Measurements from ENCODE around the gene CFAP77. TPM values are rescaled to one million over a fixed set of nuclear protein-coding genes. Genes with fewer than 3 reads are reported as not detected.

The CFAP77 gene
- total RNA-seq, 2 experiments from 2014 or later, result not detected

GRCh38 chr9:132406554-132407122 is 3.4 kb upstream of the CFAP77 start, which contains the start of gene TTF1:
TSS of gene TTF1 (minus strand) at chr9:132406840. CDS start at chr9:132402821, 4,019 bp downstream.
- Mint-ChIP-seq H3K4me3 (peak within 1 kb of the TSS; percentile 89), H3K4me1 (ENCODE audit: low read depth) (peaks cover 63% of the 10 kb centered on the region), H3K27ac (peak within 1 kb of the TSS; percentile 83), H3K27me3 (peaks cover 16% of the 10 kb centered on the region), H3K36me3 (ENCODE audit: low read depth) (peaks cover 32% of the 10 kb centered on the region), H3K9me3 (no peaks in the 10 kb centered on the region)
- H3K9me3 ChIP-seq (ENCODE audit: control insufficient read depth in 1 of 2, insufficient read depth in 1 of 2, low read length in 2 of 2), result no peaks in the 10 kb centered on the region
- peaks cover 18% of the 10 kb centered on the region for H3K36me3 ChIP-seq (ENCODE audit: insufficient read depth, low read length)
- POLR2A ChIA-PET, result interaction anchor here (0.9 to 1.0 kb wide), 2 partner anchors 56 to 263 kb away, joined by 3 to 5 read pairs; partner anchors contain the start of genes DDX31 and GTF3C4
- H3K4me3 ChIP-seq (ENCODE audit: low read length), result peak within 1 kb of the TSS; percentile 72
- H3K27me3 ChIP-seq (ENCODE audit: control insufficient read depth in 1 of 2, insufficient read depth in 2 of 2, low read length in 2 of 2), result peaks cover 12 to 13% of the 10 kb centered on the region in 2 experiments
- intact Hi-C loops (cut with DNase I, micrococcal nuclease), result loop anchor here (1.0 to 10.0 kb wide), 8 partner anchors 51 to 1282 kb away; partner anchors contain the start of genes GTF3C4 (in 1 of the 2), MED22 (in 1 of the 2), MED27 (in 1 of the 2) and NUP214 (in 1 of the 2)
- H3K4me1 ChIP-seq (ENCODE audit: insufficient read depth, low read length), result peaks cover 59% of the 10 kb centered on the region
- CTCF ChIA-PET, result no interaction called here
- ATAC-seq (ENCODE audit: poor library complexity), result peak; percentile 76
- peak within 1 kb of the TSS; percentile 48 to 60 for H3K27ac ChIP-seq (ENCODE audit: low read depth in 1 of 2, low read length in 2 of 2)
- peak; percentile 86 to 97 (median 94) for DNase-seq
- TF ChIP-seq CTCF (IDR thresholded peaks at IDR 0.05), result no peak

- Histone ChIP-seq H3K4me3 (ENCODE audit: low read length) (no peak overlapping the region), H3K27me3 (ENCODE audit: control insufficient read depth in 1 of 2, insufficient read depth in 2 of 2, low read length in 2 of 2) (peaks cover 17 to 19% of the 10 kb centered on the region in 2 experiments), H3K9me3 (ENCODE audit: control insufficient read depth in 1 of 2, insufficient read depth in 1 of 2, low read length in 2 of 2) (no peaks in the 10 kb centered on the region), H3K27ac (ENCODE audit: low read depth in 1 of 2, low read length in 2 of 2) (peak overlapping the region in 1 of 2 donors; percentile 60), H3K4me1 (ENCODE audit: insufficient read depth, low read length) (peaks cover 63% of the 10 kb centered on the region), H3K36me3 (ENCODE audit: insufficient read depth, low read length) (peaks cover 13% of the 10 kb centered on the region)
- H3K27ac Mint-ChIP-seq, result peak overlapping the region; percentile 83
- ChIA-PET POLR2A (interaction anchor here (1.0 kb wide), 1 partner anchor 57 kb away, joined by 5 read pairs; no protein-coding TSS in a partner anchor), CTCF (no interaction called here)
- peaks cover 62% of the 10 kb centered on the region for H3K4me1 Mint-ChIP-seq (ENCODE audit: low read depth)
- H3K36me3 Mint-ChIP-seq (ENCODE audit: low read depth), result peaks cover 27% of the 10 kb centered on the region
- intact Hi-C loops (cut with DNase I, micrococcal nuclease), result loop anchor here (2.0 to 10.0 kb wide), 7 partner anchors 56 to 1282 kb away; partner anchors contain the start of genes GTF3C4 (in 1 of the 2), MED22 (in 1 of the 2), MED27 (in 1 of the 2) and NUP214 (in 1 of the 2)
- ATAC-seq (ENCODE audit: poor library complexity) (no peak), DNase-seq (peak in 1 of 14 experiments; percentile 30)
- TF ChIP-seq CTCF (IDR thresholded peaks at IDR 0.05), result no peak
- H3K9me3 Mint-ChIP-seq, result no peaks in the 10 kb centered on the region
- H3K27me3 Mint-ChIP-seq, result peaks cover 21% of the 10 kb centered on the region
- peak overlapping the region; percentile 89 for H3K4me3 Mint-ChIP-seq
These were observed 2.8 kb upstream of the CFAP77 start for GRCh38 chr9:132407196-132407595.

- intact Hi-C loops (cut with DNase I, micrococcal nuclease), result loop anchor here in 1 of 2 experiments (2.0 to 10.0 kb wide), 5 partner anchors 174 to 1284 kb away; partner anchors contain the start of genes BARHL1, MED22, MED27 and NUP214
- H3K36me3 ChIP-seq (ENCODE audit: insufficient read depth, low read length), result peaks cover 2% of the 10 kb centered on the region
- peaks cover 61% of the 10 kb centered on the region for H3K4me1 ChIP-seq (ENCODE audit: insufficient read depth, low read length)
- no peak overlapping the region for H3K4me3 ChIP-seq (ENCODE audit: low read length)
- Mint-ChIP-seq H3K27me3 (peaks cover 35% of the 10 kb centered on the region), H3K27ac (no peak overlapping the region), H3K9me3 (no peaks in the 10 kb centered on the region), H3K4me3 (no peak overlapping the region), H3K36me3 (ENCODE audit: low read depth) (peaks cover 22% of the 10 kb centered on the region), H3K4me1 (ENCODE audit: low read depth) (peaks cover 61% of the 10 kb centered on the region)
- no peaks in the 10 kb centered on the region for H3K9me3 ChIP-seq (ENCODE audit: control insufficient read depth in 1 of 2, insufficient read depth in 1 of 2, low read length in 2 of 2)
- DNase-seq, result no peak
- H3K27ac ChIP-seq (ENCODE audit: low read depth in 1 of 2, low read length in 2 of 2), result no peak overlapping the region
- CTCF ChIA-PET, result no interaction called here
- POLR2A ChIA-PET, result no interaction called here
- no peak for ATAC-seq (ENCODE audit: poor library complexity)
- H3K27me3 ChIP-seq (ENCODE audit: control insufficient read depth in 1 of 2, insufficient read depth in 2 of 2, low read length in 2 of 2), result peaks cover 21 to 32% of the 10 kb centered on the region in 2 experiments
- TF ChIP-seq CTCF (IDR thresholded peaks at IDR 0.05), result no peak
These were observed 1.5 kb upstream of the CFAP77 start for GRCh38 chr9:132408521-132408920.
